NT2/D1 (cell line): ENCODE results near the gene SEPTIN8.

Experiments
- DNase-seq: peaks from one replicate; pipeline ENCODE4 v3.0.0-alpha.2; 2011; ENCODE audit warnings: low read depth, low spot score
- H3K27me3 ChIP-seq: 2 replicates; pipeline ENCODE4 v1.6.0; 2011; ENCODE audit warnings: mild to moderate bottlenecking; ENCODE audit not compliant: insufficient read length, insufficient read depth
- H3K36me3 ChIP-seq: 2 replicates; pipeline ENCODE4 v1.6.1; 2011; ENCODE audit warnings: mild to moderate bottlenecking, low read length, mixed read lengths; ENCODE audit not compliant: insufficient read depth, insufficient read length
- H3K4me1 ChIP-seq: 2 replicates; pipeline ENCODE4 v1.5.1; 2011; ENCODE audit not compliant: insufficient read depth, insufficient read length
- H3K4me3 ChIP-seq: 2 replicates; pipeline ENCODE4 v1.5.1; 2011; ENCODE audit warnings: low read depth; ENCODE audit not compliant: insufficient read length
- H3K9ac ChIP-seq: 2 replicates; pipeline ENCODE4 v1.6.0; 2011; ENCODE audit warnings: low read depth; ENCODE audit not compliant: insufficient read length
- H3K9me3 ChIP-seq: 2 replicates; pipeline ENCODE4 v1.5.1; 2011; ENCODE audit warnings: mild to moderate bottlenecking, low read length; ENCODE audit not compliant: insufficient read depth
- SUZ12 ChIP-seq: IDR thresholded peaks from 2 replicates; pipeline ENCODE4 v1.6.1; 2011; ENCODE audit not compliant: insufficient read length, insufficient read depth; ENCODE audit errors: extremely low read depth
- YY1 ChIP-seq: IDR thresholded peaks from 2 replicates; pipeline ENCODE4 v1.6.1; 2011; ENCODE audit not compliant: insufficient read length, insufficient read depth
- ZNF274 ChIP-seq: IDR thresholded peaks from 2 replicates; pipeline ENCODE4 v1.6.1; 2011; ENCODE audit warnings: mild to moderate bottlenecking, low read depth, low read length

SEPTIN8 gene

GRCh38 chr5:132766806-132767055 is 10.3 kb downstream of the SEPTIN8 start:
- DNase-seq = no peak
- H3K9me3 ChIP-seq = no peaks in the 10 kb centered on the region
- no peaks in the 10 kb centered on the region for H3K27me3 ChIP-seq
- no peak overlapping the region for H3K4me3 ChIP-seq
- H3K36me3 ChIP-seq = peaks cover 38% of the 10 kb centered on the region
- peaks cover 5% of the 10 kb centered on the region for H3K4me1 ChIP-seq
- no peak overlapping the region for H3K9ac ChIP-seq
- no peak for TF ChIP-seq ZNF274
- TF ChIP-seq YY1 = no peak
- no peak for TF ChIP-seq SUZ12

GRCh38 chr5:132766020-132766805 is 10.8 kb downstream of the SEPTIN8 start:
- no peak for TF ChIP-seq ZNF274
- TF ChIP-seq YY1 = no peak
- TF ChIP-seq SUZ12 = no peak
- Histone ChIP-seq H3K4me3 (no peak overlapping the region), H3K27me3 (no peaks in the 10 kb centered on the region), H3K36me3 (peaks cover 44% of the 10 kb centered on the region), H3K4me1 (peaks cover 4% of the 10 kb centered on the region), H3K9me3 (no peaks in the 10 kb centered on the region), H3K9ac (no peak overlapping the region)
- no peak for DNase-seq

GRCh38 chr5:132765311-132766019 is 11.6 kb downstream of the SEPTIN8 start:
- DNase-seq = no peak
- Histone ChIP-seq H3K4me3 (no peak overlapping the region), H3K36me3 (peaks cover 51% of the 10 kb centered on the region), H3K9ac (no peak overlapping the region), H3K27me3 (no peaks in the 10 kb centered on the region), H3K9me3 (no peaks in the 10 kb centered on the region), H3K4me1 (peaks cover under 1% of the 10 kb centered on the region)
- no peak for TF ChIP-seq YY1
- no peak for TF ChIP-seq SUZ12
- TF ChIP-seq ZNF274 = no peak

GRCh38 chr5:132764671-132765238 is 12.3 kb downstream of the SEPTIN8 start:
- DNase-seq = no peak

GRCh38 chr5:132764051-132764450 is 13.0 kb downstream of the SEPTIN8 start:
- H3K4me3 ChIP-seq = no peak overlapping the region
- H3K9ac ChIP-seq = no peak overlapping the region
- H3K9me3 ChIP-seq = no peaks in the 10 kb centered on the region
- no peak for DNase-seq
- H3K36me3 ChIP-seq = peaks cover 65% of the 10 kb centered on the region
- no peaks in the 10 kb centered on the region for H3K4me1 ChIP-seq
- TF ChIP-seq ZNF274 (no peak), SUZ12 (no peak), YY1 (no peak)
- no peaks in the 10 kb centered on the region for H3K27me3 ChIP-seq

More at GRCh38 chr5:132764671-132765238, 12.3 kb downstream of the SEPTIN8 start:
- Histone ChIP-seq H3K9ac (no peak overlapping the region), H3K4me3 (no peak overlapping the region), H3K36me3 (peaks cover 58% of the 10 kb centered on the region), H3K4me1 (no peaks in the 10 kb centered on the region), H3K9me3 (no peaks in the 10 kb centered on the region), H3K27me3 (no peaks in the 10 kb centered on the region)
- TF ChIP-seq ZNF274 (no peak), YY1 (no peak), SUZ12 (no peak)

GRCh38 chr5:132763181-132764036 is 13.6 kb downstream of the SEPTIN8 start:
- Histone ChIP-seq H3K9me3 (no peaks in the 10 kb centered on the region), H3K36me3 (peaks cover 71% of the 10 kb centered on the region), H3K4me3 (no peak overlapping the region), H3K4me1 (no peaks in the 10 kb centered on the region), H3K27me3 (no peaks in the 10 kb centered on the region), H3K9ac (no peak overlapping the region)
- no peak for DNase-seq
- TF ChIP-seq YY1 (no peak), SUZ12 (no peak), ZNF274 (no peak)
